ENCODE measurements around the gene GRIN2A.

The GRIN2A gene

DNA sequence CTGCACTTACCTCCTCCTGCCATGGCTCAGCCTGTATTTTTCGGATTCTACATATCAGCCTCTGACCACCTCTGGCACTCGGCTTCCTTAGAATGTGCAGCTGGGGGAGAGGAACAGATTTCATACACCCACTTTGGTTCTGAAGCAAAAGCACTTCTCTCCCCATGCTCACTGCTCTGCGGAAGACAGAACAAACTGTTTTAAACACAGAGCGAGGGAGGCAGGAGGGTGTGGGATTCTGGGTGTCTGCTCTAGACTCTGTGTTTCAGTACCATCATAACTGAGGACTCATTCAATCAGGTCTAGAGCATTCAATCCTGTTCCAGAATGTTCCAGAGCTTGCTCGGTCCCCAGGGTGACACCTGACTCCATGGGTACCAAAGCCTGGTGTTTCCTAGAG, 239.1 kb downstream of the GRIN2A start:
- no peak for DNase-seq
- H2AFZ ChIP-seq (ENCODE audit: low read length), result no peak overlapping the region
- H3K9ac ChIP-seq (ENCODE audit: low read length), result no peak overlapping the region
- H3K27ac ChIP-seq (ENCODE audit: low read length), result no peak overlapping the region
- H3K4me1 ChIP-seq (ENCODE audit: low read length), result no peaks in the 10 kb centered on the region
- H3K36me3 ChIP-seq (replicated peaks; ENCODE audit: insufficient read depth, low read length), result no peaks in the 10 kb centered on the region
- no peaks in the 10 kb centered on the region for H3F3A ChIP-seq (ENCODE audit: insufficient read depth, low read length)
- no peaks in the 10 kb centered on the region for H3K27me3 ChIP-seq (replicated peaks; ENCODE audit: insufficient read depth, low read length)
- H4K20me1 ChIP-seq (ENCODE audit: insufficient read depth, low read length), result no peaks in the 10 kb centered on the region
- H3K4me3 ChIP-seq (ENCODE audit: low read length), result no peak overlapping the region
- H3K9me3 ChIP-seq (replicated peaks; ENCODE audit: insufficient read depth, low read length), result no peaks in the 10 kb centered on the region
- no peak for TF ChIP-seq EZH2phosphoT487 (IDR thresholded peaks at IDR 0.05; ENCODE audit: low read length)
- no peak for TF ChIP-seq EZH2 (optimal IDR thresholded peaks at IDR 0.05; ENCODE audit: low read depth, low read length)
- TF ChIP-seq, protein P1, sequence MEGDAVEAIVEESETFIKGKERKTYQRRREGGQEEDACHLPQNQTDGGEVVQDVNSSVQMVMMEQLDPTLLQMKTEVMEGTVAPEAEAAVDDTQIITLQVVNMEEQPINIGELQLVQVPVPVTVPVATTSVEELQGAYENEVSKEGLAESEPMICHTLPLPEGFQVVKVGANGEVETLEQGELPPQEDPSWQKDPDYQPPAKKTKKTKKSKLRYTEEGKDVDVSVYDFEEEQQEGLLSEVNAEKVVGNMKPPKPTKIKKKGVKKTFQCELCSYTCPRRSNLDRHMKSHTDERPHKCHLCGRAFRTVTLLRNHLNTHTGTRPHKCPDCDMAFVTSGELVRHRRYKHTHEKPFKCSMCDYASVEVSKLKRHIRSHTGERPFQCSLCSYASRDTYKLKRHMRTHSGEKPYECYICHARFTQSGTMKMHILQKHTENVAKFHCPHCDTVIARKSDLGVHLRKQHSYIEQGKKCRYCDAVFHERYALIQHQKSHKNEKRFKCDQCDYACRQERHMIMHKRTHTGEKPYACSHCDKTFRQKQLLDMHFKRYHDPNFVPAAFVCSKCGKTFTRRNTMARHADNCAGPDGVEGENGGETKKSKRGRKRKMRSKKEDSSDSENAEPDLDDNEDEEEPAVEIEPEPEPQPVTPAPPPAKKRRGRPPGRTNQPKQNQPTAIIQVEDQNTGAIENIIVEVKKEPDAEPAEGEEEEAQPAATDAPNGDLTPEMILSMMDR (IDR thresholded peaks at IDR 0.05; ENCODE audit: low read length), result no peak
- H3K79me2 ChIP-seq (ENCODE audit: low read length), result no peaks in the 10 kb centered on the region
- no peak overlapping the region for H3K4me2 ChIP-seq (ENCODE audit: low read depth, low read length)
- no peaks in the 10 kb centered on the region for H3K9me2 ChIP-seq (replicated peaks; ENCODE audit: insufficient read depth, low read length)

DNA sequence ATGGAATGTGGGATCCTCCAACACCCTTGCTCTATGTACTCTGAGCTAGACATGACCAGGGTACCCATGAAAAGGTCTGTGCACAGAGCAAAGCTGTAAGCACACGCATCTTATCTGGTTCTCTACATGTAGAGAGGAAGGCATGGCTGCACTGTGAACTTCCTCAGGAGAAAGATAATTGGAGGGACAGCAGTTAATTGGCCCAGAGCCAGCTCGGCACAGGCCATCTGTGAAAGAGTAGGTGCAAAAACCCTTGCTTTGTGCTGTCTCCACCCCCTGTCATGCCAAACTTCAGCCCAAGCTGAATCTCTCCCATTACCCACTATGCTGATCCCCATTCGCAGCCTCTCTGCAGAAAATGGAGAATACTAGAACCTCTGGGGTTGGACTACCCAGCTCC, 241.0 kb downstream of the GRIN2A start:
- no peak for DNase-seq
- H3K27me3 ChIP-seq (replicated peaks; ENCODE audit: insufficient read depth, low read length), result no peaks in the 10 kb centered on the region
- no peaks in the 10 kb centered on the region for H4K20me1 ChIP-seq (ENCODE audit: insufficient read depth, low read length)
- no peaks in the 10 kb centered on the region for H3K79me2 ChIP-seq (ENCODE audit: low read length)
- no peaks in the 10 kb centered on the region for H3K36me3 ChIP-seq (replicated peaks; ENCODE audit: insufficient read depth, low read length)
- no peak overlapping the region for H3K27ac ChIP-seq (ENCODE audit: low read length)
- TF ChIP-seq, protein P1 (IDR thresholded peaks at IDR 0.05; ENCODE audit: low read length), result no peak
- TF ChIP-seq EZH2 (optimal IDR thresholded peaks at IDR 0.05; ENCODE audit: low read depth, low read length) (no peak), EZH2phosphoT487 (IDR thresholded peaks at IDR 0.05; ENCODE audit: low read length) (no peak)
- H3K4me3 ChIP-seq (ENCODE audit: low read length), result no peak overlapping the region
- no peaks in the 10 kb centered on the region for H3K9me2 ChIP-seq (replicated peaks; ENCODE audit: insufficient read depth, low read length)
- no peak overlapping the region for H3K9ac ChIP-seq (ENCODE audit: low read length)
- H3K4me1 ChIP-seq (ENCODE audit: low read length), result no peaks in the 10 kb centered on the region
- H2AFZ ChIP-seq (ENCODE audit: low read length), result no peak overlapping the region
- H3F3A ChIP-seq (ENCODE audit: insufficient read depth, low read length), result no peaks in the 10 kb centered on the region
- no peak overlapping the region for H3K4me2 ChIP-seq (ENCODE audit: low read depth, low read length)
- H3K9me3 ChIP-seq (replicated peaks; ENCODE audit: insufficient read depth, low read length), result no peaks in the 10 kb centered on the region

DNA sequence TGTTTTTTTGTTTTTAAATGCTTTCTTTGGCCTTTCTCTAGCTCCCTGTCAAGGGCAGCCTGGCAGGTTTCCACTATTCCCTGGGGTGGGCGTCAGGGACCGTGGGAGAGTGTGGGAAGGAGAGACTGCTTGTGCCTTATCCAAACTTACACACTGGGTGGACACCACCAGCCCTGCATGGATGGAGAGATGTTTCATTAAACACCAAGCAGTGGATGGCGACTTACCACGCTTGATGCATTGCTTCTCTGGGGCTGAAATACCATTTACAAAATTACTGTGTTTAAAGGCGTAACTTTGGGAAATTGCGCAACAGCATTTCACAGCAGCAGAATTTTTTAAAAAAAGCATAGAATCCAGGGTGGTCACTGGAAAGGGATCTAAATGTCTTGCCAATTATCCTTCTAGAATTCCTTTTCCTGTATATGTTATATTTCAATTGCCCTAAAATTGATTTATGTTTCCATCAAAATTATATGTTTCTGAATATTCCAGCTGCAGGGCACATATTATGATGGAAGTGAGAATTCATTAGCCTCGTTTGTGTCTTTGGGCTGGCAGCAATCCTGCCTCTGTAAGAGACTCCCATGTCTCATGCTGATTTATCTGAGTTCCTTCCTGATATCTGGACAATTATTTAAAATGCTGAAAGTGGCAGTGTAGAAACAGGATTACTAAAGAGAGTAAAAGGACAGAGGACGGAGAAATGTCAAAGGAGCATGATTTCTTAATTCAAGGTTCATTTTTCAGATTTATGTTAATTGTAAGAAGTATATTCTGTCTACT, 247.3 kb downstream of the GRIN2A start:
- no peaks in the 10 kb centered on the region for H3K79me2 ChIP-seq (ENCODE audit: low read length)
- no peaks in the 10 kb centered on the region for H3K36me3 ChIP-seq (replicated peaks; ENCODE audit: insufficient read depth, low read length)
- no peaks in the 10 kb centered on the region for H4K20me1 ChIP-seq (ENCODE audit: insufficient read depth, low read length)
- no peak overlapping the region for H2AFZ ChIP-seq (ENCODE audit: low read length)
- no peak overlapping the region for H3K4me3 ChIP-seq (ENCODE audit: low read length)
- TF ChIP-seq EZH2phosphoT487 (IDR thresholded peaks at IDR 0.05; ENCODE audit: low read length) (no peak), EZH2 (optimal IDR thresholded peaks at IDR 0.05; ENCODE audit: low read depth, low read length) (no peak)
- TF ChIP-seq, protein P1 (IDR thresholded peaks at IDR 0.05; ENCODE audit: low read length), result no peak
- DNase-seq, result no peak
- H3K9me3 ChIP-seq (replicated peaks; ENCODE audit: insufficient read depth, low read length), result no peaks in the 10 kb centered on the region
- no peak overlapping the region for H3K9ac ChIP-seq (ENCODE audit: low read length)
- no peaks in the 10 kb centered on the region for H3K4me1 ChIP-seq (ENCODE audit: low read length)
- no peak overlapping the region for H3K4me2 ChIP-seq (ENCODE audit: low read depth, low read length)
- no peaks in the 10 kb centered on the region for H3K27me3 ChIP-seq (replicated peaks; ENCODE audit: insufficient read depth, low read length)
- no peaks in the 10 kb centered on the region for H3K9me2 ChIP-seq (replicated peaks; ENCODE audit: insufficient read depth, low read length)
- H3K27ac ChIP-seq (ENCODE audit: low read length), result no peak overlapping the region
- no peaks in the 10 kb centered on the region for H3F3A ChIP-seq (ENCODE audit: insufficient read depth, low read length)
